ENCODE data around the gene TULP4. TPM values are rescaled to one million over a fixed set of nuclear protein-coding genes. Genes with fewer than 3 reads are reported as not detected.
"Not testable (repeated sequence)": the region's sequence is repeated elsewhere in the genome, so short reads cannot be mapped to it uniquely, and the experiment has no call there.

TULP4 gene
- total and polyA plus RNA-seq, 2 donors (not counting 1 experiment from before 2014, with no cell fraction given) = 12.0 to 90.0 TPM

- POLR2A ChIA-PET = no interaction called here
Measured at GRCh38 chr6:158347335-158347734, 35.1 kb downstream of the TULP4 start.

GRCh38 chr6:158348737-158349504 is 36.7 kb downstream of the TULP4 start:
- POLR2A ChIA-PET = not testable (repeated sequence)

More at GRCh38 chr6:158347335-158347734, 35.1 kb downstream of the TULP4 start:
- TF ChIP-seq EZH2 (IDR thresholded peaks at IDR 0.05; ENCODE audit: borderline replicate concordance, insufficient read depth, low read depth, low read length, poor library complexity, severe bottlenecking) = no peak
- TF ChIP-seq CTCF (IDR thresholded peaks at IDR 0.05) = no peak
- no peak overlapping the region for H2AFZ ChIP-seq (ENCODE audit: insufficient read depth, low read depth, low read length, poor library complexity, severe bottlenecking)
- H4K20me1 ChIP-seq (ENCODE audit: control insufficient read depth, insufficient read depth, low read length, poor library complexity, severe bottlenecking) = no peaks in the 10 kb centered on the region
- ATAC-seq (ENCODE audit: low read depth) (no peak), DNase-seq (no peak)
- H3K4me2 ChIP-seq (replicated peaks; ENCODE audit: low read depth, low read length, poor library complexity, severe bottlenecking) = no peak overlapping the region
- H3K27ac Mint-ChIP-seq = no peak overlapping the region
- H3K36me3 ChIP-seq (replicated peaks in 1 of 2; ENCODE audit: control extremely low read depth in 1 of 2, control insufficient read depth in 1 of 2, extremely low read depth in 1 of 2, insufficient read depth in 2 of 2, low read length in 1 of 2) = peaks cover 0 to 3% of the 10 kb centered on the region in 2 experiments
- peaks cover 5% of the 10 kb centered on the region for H3K9me3 Mint-ChIP-seq (ENCODE audit: insufficient read depth)
- H3K4me1 ChIP-seq (ENCODE audit: control insufficient read depth in 2 of 2, insufficient read depth in 2 of 2, low read length in 2 of 2) = no peaks in the 10 kb centered on the region
- no peaks in the 10 kb centered on the region for H3K27me3 Mint-ChIP-seq
- CTCF ChIA-PET = no interaction called here
- no peak overlapping the region for H3K9ac ChIP-seq (ENCODE audit: low read length)
- no peaks in the 10 kb centered on the region for H3K27me3 ChIP-seq (replicated peaks in 1 of 4; ENCODE audit: control extremely low read depth in 1 of 4, control insufficient read depth in 3 of 4, insufficient read depth in 4 of 4, low read length in 3 of 4)
- H3K9me3 ChIP-seq (ENCODE audit: control extremely low read depth in 1 of 3, control insufficient read depth in 2 of 3, insufficient read depth in 1 of 3, low read length in 2 of 3) = peaks cover 0 to 31% (median 0%) of the 10 kb centered on the region in 3 donors
- peaks cover 8% of the 10 kb centered on the region for H3K4me1 Mint-ChIP-seq
- intact Hi-C loops (cut with micrococcal nuclease) = no loop called here
- H3K4me3 ChIP-seq (ENCODE audit: control extremely low read depth in 1 of 5, extremely low read depth in 1 of 5, insufficient read depth in 1 of 5, low read depth in 2 of 5, low read length in 4 of 5) = no peak overlapping the region
- H3K4me3 Mint-ChIP-seq = no peak overlapping the region
- WGBS (ENCODE audit: insufficient coverage) = 84% methylated on average over 2 of the region's 2 CpGs
- H3K79me2 ChIP-seq (ENCODE audit: control insufficient read depth, insufficient read depth, low read length) = peaks cover 40% of the 10 kb centered on the region
- no peak overlapping the region for H3K27ac ChIP-seq (ENCODE audit: low read length in 2 of 2)

GRCh38 chr6:158349505-158350275 is 37.4 kb downstream of the TULP4 start:
- WGBS (ENCODE audit: insufficient coverage) = 97% methylated on average over 46 of the region's 54 CpGs
- intact Hi-C loops (cut with micrococcal nuclease); DNase-seq; H3K4me1 ChIP-seq (ENCODE audit: control insufficient read depth in 2 of 2, insufficient read depth in 2 of 2, low read length in 2 of 2); H3K4me3 ChIP-seq (ENCODE audit: control extremely low read depth in 1 of 5, extremely low read depth in 1 of 5, insufficient read depth in 1 of 5, low read depth in 2 of 5, low read length in 4 of 5); CTCF ChIA-PET; POLR2A ChIA-PET; H3K4me1 Mint-ChIP-seq; ATAC-seq (ENCODE audit: low read depth); H3K27ac ChIP-seq (ENCODE audit: low read length in 2 of 2); H3K27me3 Mint-ChIP-seq; H3K27ac Mint-ChIP-seq; H3K9me3 Mint-ChIP-seq (ENCODE audit: insufficient read depth); H3K9ac ChIP-seq (ENCODE audit: low read length); H3K36me3 ChIP-seq (replicated peaks in 1 of 2; ENCODE audit: control extremely low read depth in 1 of 2, control insufficient read depth in 1 of 2, extremely low read depth in 1 of 2, insufficient read depth in 2 of 2, low read length in 1 of 2); H3K27me3 ChIP-seq (replicated peaks in 1 of 4; ENCODE audit: control extremely low read depth in 1 of 4, control insufficient read depth in 3 of 4, insufficient read depth in 4 of 4, low read length in 3 of 4); H3K4me3 Mint-ChIP-seq; H3K4me2 ChIP-seq (replicated peaks; ENCODE audit: low read depth, low read length, poor library complexity, severe bottlenecking); H2AFZ ChIP-seq (ENCODE audit: insufficient read depth, low read depth, low read length, poor library complexity, severe bottlenecking): not testable (repeated sequence)
- peaks cover 0 to 31% (median 0%) of the 10 kb centered on the region in 3 donors for H3K9me3 ChIP-seq (ENCODE audit: control extremely low read depth in 1 of 3, control insufficient read depth in 2 of 3, insufficient read depth in 1 of 3, low read length in 2 of 3)
- peaks cover 17% of the 10 kb centered on the region for H4K20me1 ChIP-seq (ENCODE audit: control insufficient read depth, insufficient read depth, low read length, poor library complexity, severe bottlenecking)
- peaks cover 37% of the 10 kb centered on the region for H3K79me2 ChIP-seq (ENCODE audit: control insufficient read depth, insufficient read depth, low read length)

More at GRCh38 chr6:158348737-158349504, 36.7 kb downstream of the TULP4 start:
- H3K27me3 ChIP-seq (replicated peaks in 1 of 4; ENCODE audit: control extremely low read depth in 1 of 4, control insufficient read depth in 3 of 4, insufficient read depth in 4 of 4, low read length in 3 of 4); H4K20me1 ChIP-seq (ENCODE audit: control insufficient read depth, insufficient read depth, low read length, poor library complexity, severe bottlenecking); H3K4me1 ChIP-seq (ENCODE audit: control insufficient read depth in 2 of 2, insufficient read depth in 2 of 2, low read length in 2 of 2); H3K9ac ChIP-seq (ENCODE audit: low read length); H3K36me3 ChIP-seq (replicated peaks in 1 of 2; ENCODE audit: control extremely low read depth in 1 of 2, control insufficient read depth in 1 of 2, extremely low read depth in 1 of 2, insufficient read depth in 2 of 2, low read length in 1 of 2); H3K27me3 Mint-ChIP-seq; H3K27ac Mint-ChIP-seq; H3K4me3 Mint-ChIP-seq; H3K27ac ChIP-seq (ENCODE audit: low read length in 2 of 2); intact Hi-C loops (cut with micrococcal nuclease); H2AFZ ChIP-seq (ENCODE audit: insufficient read depth, low read depth, low read length, poor library complexity, severe bottlenecking); H3K4me2 ChIP-seq (replicated peaks; ENCODE audit: low read depth, low read length, poor library complexity, severe bottlenecking); H3K4me3 ChIP-seq (ENCODE audit: control extremely low read depth in 1 of 5, extremely low read depth in 1 of 5, insufficient read depth in 1 of 5, low read depth in 2 of 5, low read length in 4 of 5); H3K9me3 Mint-ChIP-seq (ENCODE audit: insufficient read depth); DNase-seq; CTCF ChIA-PET; H3K4me1 Mint-ChIP-seq; ATAC-seq (ENCODE audit: low read depth): not testable (repeated sequence)
- peaks cover 0 to 31% (median 0%) of the 10 kb centered on the region in 3 donors for H3K9me3 ChIP-seq (ENCODE audit: control extremely low read depth in 1 of 3, control insufficient read depth in 2 of 3, insufficient read depth in 1 of 3, low read length in 2 of 3)
- 93% methylated on average over 38 of the region's 47 CpGs for WGBS (ENCODE audit: insufficient coverage)
- peaks cover 34% of the 10 kb centered on the region for H3K79me2 ChIP-seq (ENCODE audit: control insufficient read depth, insufficient read depth, low read length)
